ENCODE measurements around the gene PI4KA. TPM values are rescaled to one million over a fixed set of nuclear protein-coding genes. Genes with fewer than 3 reads are reported as not detected.

The PI4KA gene
- total RNA-seq, 2 donors from 2014 or later: 85.4 to 112 TPM

GRCh38 chr22:20863366-20863765 is 4.8 kb upstream of the PI4KA start:
- no peaks in the 10 kb centered on the region for H3K36me3 ChIP-seq
- ATAC-seq (ENCODE audit: insufficient number of reproducible peaks, low FRiP score, low read depth): no peak
- H3K4me3 ChIP-seq: no peak overlapping the region
- H3K27me3 ChIP-seq (replicated peaks; ENCODE audit: insufficient read depth): no peaks in the 10 kb centered on the region
- peaks cover 0 to 23% of the 10 kb centered on the region in 2 donors for H3K4me1 ChIP-seq (ENCODE audit: control insufficient read depth in 1 of 2, low read depth in 2 of 2)
- H3K27ac ChIP-seq: no peak overlapping the region
- no peaks in the 10 kb centered on the region for H3K9me3 ChIP-seq
- no peak for TF ChIP-seq CTCF (IDR thresholded peaks at IDR 0.05)
- no peak for DNase-seq (ENCODE audit: low spot score)

- H3K27ac ChIP-seq: no peak overlapping the region
- H3K4me1 ChIP-seq (ENCODE audit: control insufficient read depth in 1 of 2, low read depth in 2 of 2): peaks cover 0 to 23% of the 10 kb centered on the region in 2 donors
- H3K9me3 ChIP-seq: no peaks in the 10 kb centered on the region
- ATAC-seq (ENCODE audit: insufficient number of reproducible peaks, low FRiP score, low read depth) (no peak), DNase-seq (ENCODE audit: low spot score) (no peak)
- H3K36me3 ChIP-seq: no peaks in the 10 kb centered on the region
- no peaks in the 10 kb centered on the region for H3K27me3 ChIP-seq (replicated peaks; ENCODE audit: insufficient read depth)
- H3K4me3 ChIP-seq: no peak overlapping the region
- TF ChIP-seq CTCF (IDR thresholded peaks at IDR 0.05): no peak
Observed at GRCh38 chr22:20862540-20862939, 3.9 kb upstream of the PI4KA start.

- Histone ChIP-seq H3K27me3 (replicated peaks; ENCODE audit: insufficient read depth) (no peaks in the 10 kb centered on the region), H3K4me1 (ENCODE audit: control insufficient read depth in 1 of 2, low read depth in 2 of 2) (peaks cover 8 to 34% of the 10 kb centered on the region in 2 donors), H3K36me3 (no peaks in the 10 kb centered on the region), H3K4me3 (peak overlapping the region; percentile 84), H3K27ac (peak overlapping the region; percentile 66 to 70), H3K9me3 (no peaks in the 10 kb centered on the region)
- ATAC-seq (ENCODE audit: insufficient number of reproducible peaks, low FRiP score, low read depth) (no peak), DNase-seq (ENCODE audit: low spot score) (no peak)
- TF ChIP-seq CTCF (IDR thresholded peaks at IDR 0.05): no peak
Observed at GRCh38 chr22:20859615-20860014, 1.0 kb upstream of the PI4KA start.

- DNase-seq (ENCODE audit: low spot score): peak; percentile 60
- peak; percentile 25 for ATAC-seq (ENCODE audit: insufficient number of reproducible peaks, low FRiP score, low read depth)
- Histone ChIP-seq H3K4me1 (ENCODE audit: control insufficient read depth in 1 of 2, low read depth in 2 of 2) (peaks cover 8 to 34% of the 10 kb centered on the region in 2 donors), H3K36me3 (no peaks in the 10 kb centered on the region), H3K27me3 (replicated peaks; ENCODE audit: insufficient read depth) (no peaks in the 10 kb centered on the region), H3K27ac (peak overlapping the region; percentile 78 to 89), H3K4me3 (peak overlapping the region; percentile 84), H3K9me3 (no peaks in the 10 kb centered on the region)
- no peak for TF ChIP-seq CTCF (IDR thresholded peaks at IDR 0.05)
Observed at GRCh38 chr22:20857838-20858614, 585 bp downstream of the PI4KA start.

GRCh38 chr22:20857247-20857643 is 1.4 kb downstream of the PI4KA start:
- H3K27ac ChIP-seq: peak overlapping the region in 1 of 2 donors; percentile 78
- ATAC-seq (ENCODE audit: insufficient number of reproducible peaks, low FRiP score, low read depth): no peak

More at GRCh38 chr22:20857247-20857643, 1.4 kb downstream of the PI4KA start:
- Histone ChIP-seq H3K4me3 (peak overlapping the region; percentile 84), H3K4me1 (ENCODE audit: control insufficient read depth in 1 of 2, low read depth in 2 of 2) (peaks cover 8 to 34% of the 10 kb centered on the region in 2 donors), H3K36me3 (no peaks in the 10 kb centered on the region), H3K27me3 (replicated peaks; ENCODE audit: insufficient read depth) (no peaks in the 10 kb centered on the region), H3K9me3 (no peaks in the 10 kb centered on the region)
- no peak for TF ChIP-seq CTCF (IDR thresholded peaks at IDR 0.05)
- no peak for DNase-seq (ENCODE audit: low spot score)
